ENCODE measurements around the gene BMP7. TPM values are rescaled to one million over a fixed set of nuclear protein-coding genes. Genes with fewer than 3 reads are reported as not detected.

The BMP7 gene
- total and polyA plus RNA-seq, 2 of the 13 experiments (the other 11 are each of a cell fraction or from before 2014, with no cell fraction given), result not detected

DNA sequence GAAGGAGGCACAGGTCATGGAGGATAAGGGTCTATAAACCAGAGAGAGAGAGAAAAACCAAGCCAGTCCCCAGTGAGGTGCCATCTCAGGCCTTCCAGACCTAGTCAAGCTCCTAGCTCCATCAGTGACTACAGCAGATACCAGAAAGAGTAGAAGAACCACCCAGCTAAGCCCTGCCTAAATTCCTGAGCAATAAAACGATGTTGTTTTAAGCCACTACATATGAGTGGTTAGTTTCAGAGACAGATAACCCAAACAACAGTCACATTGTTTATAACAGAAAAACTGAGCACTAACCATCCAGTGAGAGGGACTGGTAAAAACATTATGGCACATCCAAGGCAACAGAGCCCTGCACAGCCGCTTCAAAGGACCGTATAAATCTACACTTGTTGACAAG, 59.2 kb downstream of the BMP7 start:
- 50% methylated on average over 3 of the region's 3 CpGs for WGBS (ENCODE audit: low lambda C conversion rate)
- intact Hi-C loops (cut with micrococcal nuclease; ENCODE audit: unreplicated experiment), result no loop called here

DNA sequence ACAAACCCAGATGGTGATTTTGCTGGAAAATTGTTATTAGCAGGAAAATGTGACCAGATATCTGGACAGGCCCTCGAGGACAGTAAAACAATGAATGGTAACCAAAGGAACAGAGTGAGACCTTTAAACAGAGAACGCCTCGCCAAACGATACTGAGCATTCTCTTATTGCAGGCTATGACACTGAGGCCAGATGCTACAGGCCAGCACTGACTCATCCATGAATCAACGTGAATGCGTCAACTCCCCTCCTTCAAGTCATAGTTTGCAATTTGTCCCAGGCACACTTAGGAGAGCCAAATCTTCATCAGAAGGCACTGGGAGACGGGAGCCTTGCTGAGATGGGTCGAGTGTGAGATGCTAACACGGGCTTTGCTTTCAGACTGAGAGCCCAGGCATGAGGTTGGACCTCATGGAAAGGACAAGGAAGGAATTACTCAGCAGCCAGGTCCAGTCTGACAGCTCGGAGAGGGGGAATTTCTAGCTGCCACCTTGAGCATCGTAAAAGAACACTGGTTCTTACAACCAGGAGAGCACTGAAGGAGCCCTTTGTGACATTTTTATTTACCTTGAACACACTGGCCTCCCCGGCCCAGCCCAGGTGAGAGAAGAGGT, 60.7 kb downstream of the BMP7 start:
- in situ Hi-C loops (cut with HindIII; ENCODE audit: extremely low pct_ligation_motif_present, low pct_unique_long_range_greater_than_20kb), result no loop called here

More for the DNA sequence above, 59.2 kb downstream of the BMP7 start:
- no TSS peak for BruUV-seq (replicated peaks)
- peaks cover 10 to 46% of the 10 kb centered on the region in 2 experiments; a peak in 4 of 5 replicates for H3K27me3 ChIP-seq (ENCODE audit: control insufficient read depth in 1 of 2, insufficient read depth in 2 of 2, low read length in 2 of 2)
- H3K4me3 ChIP-seq (replicated peaks in 1 of 3; ENCODE audit: insufficient read depth in 1 of 3, low read depth in 2 of 3, low read length in 3 of 3), result no peak overlapping the region
- no peak for DNase-seq (ENCODE audit: low spot score)
- H3K79me2 ChIP-seq (ENCODE audit: insufficient read depth, low read length), result no peaks in the 10 kb centered on the region
- no peak overlapping the region for H3K27ac ChIP-seq (ENCODE audit: extremely low read length, insufficient read depth, low read length)
- TF ChIP-seq KLF11 (CRISPR knock-in tag; IDR thresholded peaks at IDR 0.05), result no peak
- peak; percentile 98 for TF ChIP-seq ZNF331 (CRISPR knock-in tag; IDR thresholded peaks at IDR 0.05)
- no peak for TF ChIP-seq TOE1 (CRISPR knock-in tag; IDR thresholded peaks at IDR 0.05)
- H3K9ac ChIP-seq (ENCODE audit: insufficient read depth, low read depth, low read length), result no peak overlapping the region
- peaks cover 15% of the 10 kb centered on the region for H3K4me1 ChIP-seq (ENCODE audit: insufficient read depth, low read length)
- POLR2A ChIA-PET, result no interaction called here
- H2AFZ ChIP-seq (ENCODE audit: low read length), result no peak overlapping the region
- no peaks in the 10 kb centered on the region for H3K36me3 ChIP-seq (replicated peaks in 1 of 2; ENCODE audit: control insufficient read depth in 1 of 2, insufficient read depth in 2 of 2, low read length in 2 of 2)
- in situ Hi-C loops (cut with HindIII; ENCODE audit: extremely low pct_ligation_motif_present, low pct_unique_long_range_greater_than_20kb), result no loop called here
- CTCF ChIA-PET (ENCODE audit: low intra/inter-chr PET ratio, low total read pairs), result no interaction called here
- H3K4me2 ChIP-seq (ENCODE audit: low read depth, low read length), result no peak overlapping the region
- no peak for FAIRE-seq
- ATAC-seq, result no peak
- no peaks in the 10 kb centered on the region for H4K20me1 ChIP-seq (ENCODE audit: insufficient read depth, low read length)
- H3K9me3 ChIP-seq (ENCODE audit: low read length), result peaks cover 6% of the 10 kb centered on the region; the same call in 1 of the 2 replicates

More for the DNA sequence above, 60.7 kb downstream of the BMP7 start:
- DNase-seq (ENCODE audit: low spot score) (no peak), ATAC-seq (no peak), FAIRE-seq (no peak)
- ChIA-PET CTCF (ENCODE audit: low intra/inter-chr PET ratio, low total read pairs) (no interaction called here), POLR2A (no interaction called here)
- no peaks in the 10 kb centered on the region for H3K79me2 ChIP-seq (ENCODE audit: insufficient read depth, low read length)
- peaks cover 4 to 41% of the 10 kb centered on the region in 2 experiments; a peak in 4 of 5 replicates for H3K27me3 ChIP-seq (ENCODE audit: control insufficient read depth in 1 of 2, insufficient read depth in 2 of 2, low read length in 2 of 2)
- no peak overlapping the region for H3K27ac ChIP-seq (ENCODE audit: extremely low read length, insufficient read depth, low read length)
- no peak overlapping the region for H2AFZ ChIP-seq (ENCODE audit: low read length)
- TF ChIP-seq MIER2 (CRISPR knock-in tag; IDR thresholded peaks at IDR 0.05), result no peak
- TF ChIP-seq ZNF282 (IDR thresholded peaks at IDR 0.05; ENCODE audit: partially characterized antibody), result no peak
- TF ChIP-seq MEIS2 (CRISPR knock-in tag; IDR thresholded peaks at IDR 0.05), result no peak
- no peak for TF ChIP-seq DNMT3B (CRISPR knock-in tag; conservative IDR thresholded peaks at IDR 0.05)
- TF ChIP-seq SSRP1 (CRISPR knock-in tag; IDR thresholded peaks at IDR 0.05), result no peak
- TF ChIP-seq ZNF44 (CRISPR knock-in tag; IDR thresholded peaks at IDR 0.05), result no peak
- TF ChIP-seq, protein P1, sequence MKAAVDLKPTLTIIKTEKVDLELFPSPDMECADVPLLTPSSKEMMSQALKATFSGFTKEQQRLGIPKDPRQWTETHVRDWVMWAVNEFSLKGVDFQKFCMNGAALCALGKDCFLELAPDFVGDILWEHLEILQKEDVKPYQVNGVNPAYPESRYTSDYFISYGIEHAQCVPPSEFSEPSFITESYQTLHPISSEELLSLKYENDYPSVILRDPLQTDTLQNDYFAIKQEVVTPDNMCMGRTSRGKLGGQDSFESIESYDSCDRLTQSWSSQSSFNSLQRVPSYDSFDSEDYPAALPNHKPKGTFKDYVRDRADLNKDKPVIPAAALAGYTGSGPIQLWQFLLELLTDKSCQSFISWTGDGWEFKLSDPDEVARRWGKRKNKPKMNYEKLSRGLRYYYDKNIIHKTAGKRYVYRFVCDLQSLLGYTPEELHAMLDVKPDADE (CRISPR knock-in tag; IDR thresholded peaks at IDR 0.05), result no peak
- TF ChIP-seq SMAD9 (CRISPR knock-in tag; IDR thresholded peaks at IDR 0.05), result no peak
- no peak for TF ChIP-seq NCOA1 (CRISPR knock-in tag; IDR thresholded peaks at IDR 0.05)
- no peak overlapping the region for H3K4me3 ChIP-seq (replicated peaks in 1 of 3; ENCODE audit: insufficient read depth in 1 of 3, low read depth in 2 of 3, low read length in 3 of 3)
- intact Hi-C loops (cut with micrococcal nuclease; ENCODE audit: unreplicated experiment), result no loop called here
- H3K36me3 ChIP-seq (replicated peaks in 1 of 2; ENCODE audit: control insufficient read depth in 1 of 2, insufficient read depth in 2 of 2, low read length in 2 of 2), result no peaks in the 10 kb centered on the region
- H3K9ac ChIP-seq (ENCODE audit: insufficient read depth, low read depth, low read length), result no peak overlapping the region
- BruUV-seq (replicated peaks), result no TSS peak
- H3K4me1 ChIP-seq (ENCODE audit: insufficient read depth, low read length), result peaks cover 14% of the 10 kb centered on the region
- WGBS (ENCODE audit: low lambda C conversion rate), result 5% methylated on average over 12 of the region's 12 CpGs
- H3K4me2 ChIP-seq (ENCODE audit: low read depth, low read length), result no peak overlapping the region
- peaks cover 6% of the 10 kb centered on the region; the same call in 1 of the 2 replicates for H3K9me3 ChIP-seq (ENCODE audit: low read length)
- no peaks in the 10 kb centered on the region for H4K20me1 ChIP-seq (ENCODE audit: insufficient read depth, low read length)
